Stimulated activated CD4-positive, alpha-beta T cell treated with anti-CD3 and anti-CD28 coated beads, TNF-alpha, amount 100 ng/mL, for 24 hours (primary cell): Measurements from ENCODE around the gene KRTAP12-3.
"Not testable (repeated sequence)": the region's sequence is repeated elsewhere in the genome, so short reads cannot be mapped to it uniquely, and the experiment has no call there.

ENCODE experiments used
- DNase-seq, 3 experiments: peaks; one replicate each; pipeline ENCODE4 v3.0.0-alpha.2; 2020; ENCODE audit warnings: low read depth in 3 of 3

Gene KRTAP12-3

GRCh38 chr21:44685050-44685449 lies 27.3 kb downstream of the KRTAP12-3 start:
- not testable (repeated sequence) for DNase-seq

- no peak for DNase-seq
Measured at GRCh38 chr21:44686000-44686781, 28.5 kb downstream of the KRTAP12-3 start.

GRCh38 chr21:44686843-44687561 lies 29.3 kb downstream of the KRTAP12-3 start:
- no peak for DNase-seq

GRCh38 chr21:44687671-44688070 lies 29.9 kb downstream of the KRTAP12-3 start:
- no peak for DNase-seq

GRCh38 chr21:44689740-44690139 lies 32.0 kb downstream of the KRTAP12-3 start:
- DNase-seq, result not testable (repeated sequence)

- no peak for DNase-seq
Measured at GRCh38 chr21:44691686-44692085, 34.0 kb downstream of the KRTAP12-3 start.

GRCh38 chr21:44692798-44693512 lies 35.2 kb downstream of the KRTAP12-3 start:
- no peak for DNase-seq

- DNase-seq, result no peak
Measured at GRCh38 chr21:44694776-44695175, 37.0 kb downstream of the KRTAP12-3 start.

- DNase-seq, result no peak
Measured at GRCh38 chr21:44695184-44695583, 37.5 kb downstream of the KRTAP12-3 start.

- no peak for DNase-seq
Measured at GRCh38 chr21:44695641-44696040, 37.9 kb downstream of the KRTAP12-3 start.

GRCh38 chr21:44696572-44696971 lies 38.8 kb downstream of the KRTAP12-3 start:
- DNase-seq, result no peak

GRCh38 chr21:44697172-44697810 lies 39.6 kb downstream of the KRTAP12-3 start, which contains the start of gene KRTAP10-12:
TSS of gene KRTAP10-12 (plus strand) at chr21:44697172. CDS start at chr21:44697202, 30 bp downstream.
- DNase-seq, result not testable (repeated sequence)

GRCh38 chr21:44697811-44698734 lies 40.3 kb downstream of the KRTAP12-3 start:
- no peak for DNase-seq

- no peak for DNase-seq
Measured at GRCh38 chr21:44699502-44700001, 41.8 kb downstream of the KRTAP12-3 start.

- DNase-seq, result no peak
Measured at GRCh38 chr21:44700101-44701022, 42.6 kb downstream of the KRTAP12-3 start.

GRCh38 chr21:44701023-44701400 lies 43.3 kb downstream of the KRTAP12-3 start:
- no peak for DNase-seq

- DNase-seq, result no peak
Measured at GRCh38 chr21:44701541-44701940, 43.8 kb downstream of the KRTAP12-3 start.

GRCh38 chr21:44702111-44702972 lies 44.6 kb downstream of the KRTAP12-3 start:
- no peak for DNase-seq
